Daoy (cell line): ENCODE data around the gene TMEM31. TPM values are rescaled to one million over a fixed set of nuclear protein-coding genes. Genes with fewer than 3 reads are reported as not detected.

ENCODE experiments used
- DNase-seq: peaks from one replicate; pipeline ENCODE4 v3.0.0-alpha.2; 2015; ENCODE audit warnings: low read depth
- total RNA-seq: library from RNA; depleted of rRNA; stranded (reverse); fragments of >200 nt; shearing (Covaris generic); gene quantifications from 2 replicates; pipeline ENCODE4 v1.2.3, GENCODE V29; 2014; rRNA removed

The TMEM31 gene, protein sequence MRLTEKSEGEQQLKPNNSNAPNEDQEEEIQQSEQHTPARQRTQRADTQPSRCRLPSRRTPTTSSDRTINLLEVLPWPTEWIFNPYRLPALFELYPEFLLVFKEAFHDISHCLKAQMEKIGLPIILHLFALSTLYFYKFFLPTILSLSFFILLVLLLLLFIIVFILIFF
- total RNA-seq, result not detected in 2 replicates

DNA sequence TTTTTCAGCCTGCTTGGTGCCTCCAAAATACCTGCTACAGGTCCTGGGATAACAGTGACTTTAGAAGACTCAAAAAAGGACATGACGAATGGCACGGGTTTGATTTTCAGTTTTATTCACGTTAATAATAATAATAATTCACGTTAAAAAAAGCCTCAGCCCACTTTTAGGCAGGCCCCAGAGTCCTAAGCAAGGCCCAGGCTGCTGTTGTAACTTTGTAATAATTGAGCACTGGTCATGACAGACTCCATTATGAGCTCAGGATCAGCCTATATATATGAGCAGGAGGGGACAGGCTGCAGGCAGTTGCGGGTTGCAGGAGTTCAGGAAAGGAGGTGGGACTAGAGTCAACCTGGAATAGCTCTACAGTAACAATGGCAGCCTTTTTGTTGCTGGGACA, at the start of gene TMEM31:
Gene TMEM31 (plus strand): TSS at position 301 of the 400 bp plus-strand sequence. CDS start 1,350 bp downstream, outside the sequence.
- DNase-seq, result no peak

DNA sequence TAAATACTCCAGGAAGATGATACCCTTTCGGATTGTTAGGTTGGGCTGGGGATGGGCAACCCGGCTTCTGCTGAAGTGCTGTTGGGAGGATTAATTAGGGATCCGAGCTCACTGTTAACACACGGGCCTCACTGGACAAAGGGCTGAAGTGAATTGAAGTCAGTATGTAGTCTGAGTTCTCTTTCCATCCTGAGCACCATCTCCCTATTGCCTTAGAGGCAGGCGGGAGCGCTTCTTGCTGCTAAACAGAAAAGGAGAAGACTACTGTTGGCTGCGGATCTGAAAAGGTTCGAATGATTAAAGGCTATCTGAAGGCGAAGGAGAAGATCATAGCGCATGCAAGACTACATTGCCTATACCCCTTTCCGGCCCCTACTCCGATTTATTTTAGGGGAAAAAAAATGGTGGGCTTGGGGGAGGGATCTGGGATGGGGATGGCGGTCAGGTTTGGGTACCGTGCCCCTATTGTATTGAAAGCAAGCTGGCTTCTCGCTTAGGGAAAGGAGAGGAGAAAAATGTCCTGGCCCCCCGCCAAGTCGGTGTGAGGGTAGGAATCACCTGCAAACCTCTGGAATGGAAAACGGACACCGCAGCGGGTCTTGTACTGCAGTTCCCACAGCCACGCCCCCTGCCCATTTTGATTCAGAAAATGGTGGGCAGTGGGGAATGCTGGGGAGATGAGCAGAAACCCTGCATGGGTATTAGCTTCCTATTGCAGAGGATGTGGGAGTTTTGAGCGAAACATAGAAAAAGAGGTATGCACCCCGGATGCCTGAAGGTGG, 46.5 kb upstream of the TMEM31 start:
- no peak for DNase-seq

DNA sequence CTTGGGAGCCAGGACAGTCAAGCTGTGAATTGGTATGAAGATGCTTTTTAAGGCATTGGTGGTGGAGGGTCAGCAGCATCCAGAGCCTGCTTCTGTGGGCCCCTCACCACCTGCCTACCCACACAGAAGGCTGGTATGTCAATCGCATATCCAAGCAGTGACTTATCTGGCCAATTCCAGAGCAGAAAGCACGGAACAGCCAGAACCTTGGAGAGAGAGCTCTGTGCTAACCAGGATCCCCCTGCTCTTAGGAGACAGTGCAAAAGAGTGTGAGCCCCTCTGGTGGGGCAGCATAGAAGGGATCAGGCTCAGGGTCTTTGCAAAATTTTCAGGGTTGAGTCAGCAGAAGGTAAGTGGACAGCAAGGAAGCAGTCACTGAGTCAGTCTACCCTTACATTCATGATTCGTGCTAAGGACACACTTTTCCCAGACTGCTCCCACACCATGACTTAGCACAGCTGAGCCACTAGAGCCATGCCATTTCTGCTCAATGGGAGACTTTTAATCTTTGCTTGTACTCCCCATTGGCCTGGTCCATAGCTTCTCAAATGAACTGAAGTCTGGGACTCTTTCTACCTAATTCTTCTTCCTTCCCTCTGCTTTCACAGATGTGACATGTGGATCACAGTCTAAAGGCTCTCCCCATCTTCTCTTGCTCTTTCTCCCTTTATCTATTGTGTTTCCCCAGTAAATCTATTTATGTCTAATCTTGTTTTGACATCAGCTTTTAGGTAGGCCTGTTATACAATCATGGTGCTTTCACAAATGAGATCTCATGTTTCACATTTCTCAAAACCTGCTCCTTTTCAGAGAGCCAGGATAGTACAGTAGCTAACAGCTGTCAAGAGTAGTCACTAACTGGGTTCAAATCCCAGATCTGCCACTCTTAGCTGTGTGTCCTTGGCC, 44.3 kb upstream of the TMEM31 start:
- DNase-seq, result no peak

DNA sequence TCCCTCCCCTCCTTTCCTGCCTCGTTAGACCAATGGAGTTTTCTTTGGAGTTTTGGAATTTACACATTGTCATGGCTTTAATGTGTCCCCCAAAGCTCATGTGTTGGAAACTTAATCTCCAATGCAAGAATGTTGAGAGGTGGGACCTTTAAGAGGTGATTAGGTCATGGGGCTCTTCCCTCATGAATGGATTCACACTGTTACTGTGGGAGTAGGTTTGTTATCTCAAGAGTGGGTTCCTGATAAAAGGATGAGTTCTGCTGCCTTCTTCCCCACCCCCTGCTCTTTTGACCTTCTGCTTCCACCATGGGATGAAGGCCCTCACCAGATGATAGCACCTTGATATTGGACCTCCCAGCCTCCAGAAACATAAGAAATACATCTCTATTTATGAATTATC, 41.0 kb upstream of the TMEM31 start:
- no peak for DNase-seq

DNA sequence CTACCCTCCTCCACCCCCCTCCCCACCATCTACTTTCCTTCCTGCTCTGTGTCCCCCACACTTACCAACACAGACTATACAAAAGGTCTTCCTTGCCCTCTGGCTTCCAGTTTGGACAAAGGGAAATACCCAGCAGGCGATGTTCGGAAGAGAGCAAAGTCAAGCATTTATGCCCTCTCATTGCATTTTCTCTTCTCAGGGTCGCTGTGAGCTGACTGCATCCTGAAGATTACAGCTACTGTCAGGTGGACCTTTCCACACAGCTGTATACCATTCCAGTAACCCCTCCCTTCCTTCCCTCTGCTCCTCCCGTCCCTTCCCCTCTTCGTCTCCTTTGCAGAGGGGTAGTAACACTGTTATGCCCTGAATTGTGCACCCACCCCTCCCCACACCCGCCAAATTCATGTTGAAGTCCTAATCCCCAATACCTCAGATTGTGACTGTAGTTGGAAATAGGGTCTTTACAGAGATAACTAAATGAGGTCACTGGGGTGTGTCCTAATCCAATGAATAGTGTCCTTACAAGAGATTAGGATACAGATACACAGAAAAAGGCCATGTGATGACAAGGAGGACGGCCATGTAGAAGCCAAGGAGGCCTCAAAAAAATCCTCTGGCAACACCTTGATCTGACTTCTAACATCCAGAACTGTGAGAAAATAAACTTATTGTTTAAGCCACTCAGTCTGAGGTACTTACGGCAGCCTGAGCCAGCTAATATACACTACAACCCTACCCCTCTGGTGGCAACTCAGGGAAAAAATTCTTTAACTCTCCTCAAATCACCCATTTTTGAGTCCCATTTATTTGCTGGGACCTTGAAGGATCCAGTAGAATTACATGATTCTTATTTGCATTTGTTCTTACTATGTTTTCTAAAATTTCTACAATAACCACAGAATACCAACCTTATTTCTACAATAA, 35.9 kb upstream of the TMEM31 start:
- DNase-seq, result no peak

DNA sequence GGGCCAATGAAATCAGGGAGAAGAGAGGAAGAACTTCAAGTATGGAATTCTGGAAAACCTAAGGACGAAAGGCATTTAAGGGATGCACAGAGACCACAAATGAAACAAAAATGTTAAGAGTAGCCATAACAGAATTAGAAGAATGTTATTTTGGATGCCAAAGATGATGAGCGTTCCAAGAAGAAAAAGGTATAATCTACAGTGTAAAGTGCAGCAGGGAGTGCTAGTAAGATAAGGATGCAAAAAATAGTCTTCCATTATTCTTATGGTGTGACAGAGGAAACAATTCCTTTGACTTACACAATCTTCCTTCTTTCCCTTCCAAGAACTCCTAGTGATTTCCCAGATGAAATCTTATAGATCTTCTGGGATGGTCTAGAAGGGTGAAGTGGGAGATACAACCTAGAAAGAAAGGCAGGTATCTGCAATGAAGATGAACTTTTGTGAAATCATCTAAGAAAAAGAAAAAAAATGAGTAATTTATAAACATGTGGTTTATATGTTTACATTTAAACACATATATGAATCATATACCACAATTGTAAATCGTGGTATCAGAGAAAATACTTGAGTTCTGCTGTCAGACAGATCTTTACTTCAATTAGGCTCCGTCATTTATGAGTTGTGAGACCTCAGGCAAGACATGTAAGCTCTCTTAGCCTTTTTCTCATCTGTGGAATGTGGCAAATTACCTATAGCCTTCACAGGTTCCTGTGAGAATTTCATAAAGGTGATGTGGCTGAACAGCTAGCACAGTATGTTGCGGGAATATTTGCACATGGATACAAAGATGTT, 32.3 kb upstream of the TMEM31 start:
- DNase-seq, result peak; percentile 7

DNA sequence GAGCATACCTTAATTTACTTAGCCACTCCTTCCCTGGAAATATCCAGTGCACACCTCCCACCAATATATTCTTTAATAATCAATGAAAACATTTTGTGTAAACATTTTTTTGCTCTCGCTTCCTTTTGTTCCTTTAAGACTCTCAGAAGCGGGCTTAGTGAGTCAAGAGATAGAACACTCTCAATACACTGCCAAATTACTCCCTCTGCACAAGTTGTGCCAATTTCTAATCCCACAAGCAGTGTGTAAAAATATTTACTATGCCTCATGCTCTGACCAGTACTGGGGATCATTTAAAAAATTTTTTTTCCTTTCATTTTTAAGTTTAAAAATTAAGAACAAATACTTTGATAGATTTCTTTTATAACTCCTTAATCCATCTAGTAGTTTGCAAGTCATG, 29.3 kb upstream of the TMEM31 start:
- no peak for DNase-seq

DNA sequence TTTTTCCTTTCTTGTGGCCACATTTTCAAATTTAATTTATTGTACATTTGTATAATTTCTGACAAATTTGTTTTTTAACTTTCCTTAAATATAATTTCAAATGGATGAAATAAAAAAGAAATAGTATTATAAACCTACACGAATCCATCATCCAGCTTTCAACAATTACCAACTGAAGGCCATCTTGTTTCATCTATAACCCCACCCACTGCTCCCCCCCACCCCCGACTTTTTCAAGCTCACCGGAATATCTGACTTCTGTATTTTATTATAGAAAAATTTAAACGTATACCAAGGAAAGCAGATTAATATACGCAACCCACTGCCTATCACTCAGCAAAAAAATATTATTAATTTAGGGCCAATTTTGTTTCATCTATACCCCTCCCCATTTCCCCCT, 25.3 kb upstream of the TMEM31 start:
- DNase-seq, result no peak

DNA sequence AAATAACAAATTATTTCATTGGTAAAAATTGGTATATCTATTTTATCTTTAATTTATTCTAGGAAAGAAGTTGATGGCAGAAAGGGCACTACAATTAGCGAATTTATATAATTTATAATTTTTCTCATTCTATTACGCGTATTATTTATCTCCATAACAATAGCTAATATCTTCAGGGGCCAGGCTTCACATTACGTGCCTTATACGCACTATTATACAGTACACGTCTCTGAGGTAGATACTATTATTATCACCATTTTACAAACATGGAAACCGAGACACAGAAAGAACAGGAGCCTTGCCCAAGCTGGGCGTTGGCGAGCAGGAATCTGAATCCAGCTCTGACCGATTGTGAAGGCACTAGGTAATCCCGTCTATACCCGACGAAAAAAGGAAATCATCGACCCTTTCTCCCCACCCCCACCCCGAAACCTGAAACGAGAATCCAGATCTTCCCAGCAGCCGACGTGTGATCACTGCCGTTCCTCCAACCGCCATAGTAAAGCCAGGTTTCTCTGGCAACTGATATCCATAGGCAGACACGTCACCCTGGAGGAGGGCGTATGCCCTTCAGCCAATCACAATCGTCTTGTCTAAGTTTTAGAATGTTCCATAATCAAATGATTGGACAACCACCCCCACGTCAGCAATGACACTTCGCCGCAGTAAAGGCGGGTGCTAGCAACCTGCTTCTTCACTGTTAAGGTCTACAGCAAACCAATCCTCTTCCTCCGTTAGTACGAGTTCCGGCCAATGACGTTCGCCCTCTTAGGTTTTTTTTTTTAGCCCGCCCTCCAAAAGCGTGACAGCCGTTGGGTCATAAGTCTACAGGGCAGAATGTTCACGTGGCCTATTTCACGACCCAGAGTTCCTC, 24.3 kb upstream of the TMEM31 start, which contains the start of gene MORF4L2:
Gene MORF4L2 (minus strand): TSS at position 501 of the 874 bp plus-strand sequence. CDS start 9,672 bp downstream, outside the sequence.
- DNase-seq, result peak; percentile 95

DNA sequence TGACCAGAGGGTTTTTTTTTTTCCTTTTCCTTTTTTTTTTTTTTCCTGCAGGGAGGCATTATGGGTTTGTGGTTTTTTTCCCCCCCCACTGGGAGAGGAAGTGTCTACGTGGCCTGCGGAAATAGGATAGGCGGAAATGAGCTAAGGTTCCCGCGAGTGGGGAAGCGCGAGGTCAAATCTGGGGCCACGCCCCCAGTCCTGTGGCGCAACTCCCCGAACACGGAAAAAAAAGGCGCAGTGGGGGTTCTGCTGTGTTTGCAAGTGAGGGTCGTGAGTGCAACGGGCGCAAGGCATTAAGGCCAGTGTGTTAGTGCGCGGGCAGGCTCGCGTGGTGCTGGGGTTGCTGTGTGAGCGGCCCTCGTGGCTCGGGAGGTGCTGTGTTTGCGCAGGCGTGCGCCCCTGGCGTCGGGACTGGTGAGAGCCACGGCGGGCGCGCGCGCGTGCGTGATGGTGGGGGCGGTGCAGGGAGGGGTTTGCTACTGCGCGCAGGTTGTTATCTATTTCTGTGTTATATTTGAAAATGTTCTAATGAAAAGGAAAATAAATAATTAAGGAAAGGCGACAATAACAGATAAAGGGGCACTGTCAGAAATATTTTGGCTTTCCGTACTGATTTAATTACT, 23.5 kb upstream of the TMEM31 start:
- DNase-seq, result peak; percentile 85

DNA sequence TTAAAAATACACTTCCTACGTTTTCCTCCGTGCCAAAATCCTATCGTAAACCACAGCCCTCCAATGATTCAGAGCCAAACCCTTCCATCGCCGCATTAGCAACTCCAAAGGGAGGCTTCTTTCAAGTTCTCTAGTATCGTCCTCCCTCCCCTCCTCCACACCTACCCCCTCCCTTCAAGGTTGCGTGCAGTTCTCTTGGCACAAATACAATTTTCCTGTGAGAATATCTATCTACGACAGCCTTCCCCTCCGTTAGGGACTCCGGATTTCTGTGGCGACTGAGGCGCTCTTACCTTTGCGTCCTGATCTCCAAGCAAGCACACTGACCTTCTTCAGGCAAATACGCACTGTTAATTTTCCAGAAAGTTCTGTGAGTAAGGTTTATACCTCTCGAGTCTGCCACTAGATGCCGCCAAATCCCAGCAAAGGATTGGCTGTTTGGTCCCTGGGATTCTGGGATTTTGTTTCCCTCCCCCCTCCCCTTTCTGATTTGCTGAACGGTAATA, 23.0 kb upstream of the TMEM31 start:
- DNase-seq, result peak; percentile 69

DNA sequence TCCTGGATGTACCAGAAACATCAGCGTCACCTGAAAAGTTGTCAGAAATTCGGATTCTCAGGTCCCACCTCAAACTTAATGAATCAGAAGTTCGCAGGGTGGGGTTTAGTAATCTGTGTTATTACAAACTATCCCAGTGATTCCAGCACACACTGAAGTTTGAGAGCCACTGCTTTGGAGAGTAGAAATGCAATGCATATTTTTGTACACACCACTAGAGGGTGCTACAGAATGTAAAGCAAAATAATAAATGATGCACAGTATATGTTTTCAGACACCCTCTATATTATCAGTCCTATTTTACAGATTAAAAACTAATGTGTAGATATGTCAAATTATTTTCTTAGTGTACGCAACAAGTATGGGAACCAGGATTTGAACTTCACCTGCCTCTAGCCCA, 21.8 kb upstream of the TMEM31 start:
- no peak for DNase-seq

DNA sequence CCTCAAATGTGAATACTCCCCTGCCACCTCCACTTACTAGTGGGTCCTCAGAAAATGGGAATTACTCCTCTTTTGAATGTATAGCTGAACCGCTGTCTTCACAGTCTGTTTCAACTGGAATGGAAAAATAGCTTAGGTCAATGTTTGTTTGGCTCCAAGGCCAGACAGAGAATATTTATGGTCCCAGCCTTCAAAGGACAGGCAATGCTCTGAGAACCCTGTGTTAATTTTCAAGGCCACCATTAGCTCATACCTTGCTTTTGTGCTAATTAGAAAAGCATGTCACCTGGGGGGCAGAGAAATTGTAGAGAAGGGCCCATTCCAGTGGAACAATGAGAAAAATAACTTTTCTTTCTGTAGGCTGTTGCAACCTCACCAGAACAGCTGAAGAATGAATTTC, 19.6 kb upstream of the TMEM31 start:
- DNase-seq, result no peak

DNA sequence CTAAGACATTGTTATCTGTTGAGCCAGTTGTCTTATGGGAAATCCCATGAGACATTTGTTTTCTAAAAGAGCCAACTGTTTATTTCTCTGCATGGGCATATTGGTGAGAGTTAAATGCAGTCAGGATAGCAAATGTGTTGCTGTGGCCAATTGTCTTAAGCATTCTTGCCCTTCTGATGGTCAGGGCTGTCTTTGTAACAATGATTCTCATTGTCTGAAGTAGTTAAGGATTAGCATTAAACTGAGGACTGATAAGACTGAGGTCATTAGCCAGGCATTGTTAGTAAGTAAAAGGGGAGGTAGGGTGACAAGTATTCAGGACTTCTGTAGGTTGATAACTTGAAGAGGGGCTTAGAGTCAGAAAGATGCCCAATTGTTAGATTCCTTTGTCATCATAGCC, 13.0 kb upstream of the TMEM31 start:
- no peak for DNase-seq

DNA sequence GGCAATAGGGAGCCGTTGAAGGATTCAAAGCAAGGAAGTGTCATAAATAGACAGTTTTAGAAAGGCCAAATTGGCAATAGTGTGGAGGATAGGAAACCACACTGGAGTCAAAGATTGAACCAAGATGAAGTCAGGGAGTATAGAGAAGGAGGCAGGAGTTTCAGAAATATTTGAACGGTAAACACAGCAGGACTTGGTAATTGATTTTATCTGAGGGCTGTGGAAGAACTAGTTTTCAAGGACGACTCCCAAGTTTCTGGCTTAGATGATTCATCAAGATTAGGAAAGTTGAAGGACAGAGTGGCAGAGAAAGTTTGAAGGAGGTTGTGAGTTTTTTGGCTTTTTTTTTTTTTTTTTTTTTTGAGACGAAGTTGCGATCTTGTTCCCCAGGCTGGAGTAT, 11.5 kb upstream of the TMEM31 start:
- DNase-seq, result no peak

DNA sequence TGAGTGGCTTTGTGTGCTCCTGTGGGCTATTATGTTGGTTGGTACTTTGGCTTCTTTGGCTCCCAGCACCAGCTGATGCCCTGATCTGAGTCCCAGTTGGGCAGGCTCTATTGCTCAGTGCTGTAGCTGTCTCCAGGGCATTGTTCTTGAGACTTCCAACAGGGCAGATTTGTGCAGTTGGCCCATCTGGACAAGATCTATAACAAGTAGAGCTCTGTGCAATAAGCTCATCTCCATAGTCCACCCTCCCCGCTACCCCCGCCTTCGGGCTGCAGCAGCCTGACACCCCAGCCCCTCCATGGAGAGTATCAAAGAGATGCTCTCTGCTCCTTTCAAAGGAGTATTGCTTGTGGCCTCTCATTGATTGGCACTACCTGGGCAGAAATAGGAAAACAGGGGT, 5.8 kb upstream of the TMEM31 start:
- DNase-seq, result no peak

DNA sequence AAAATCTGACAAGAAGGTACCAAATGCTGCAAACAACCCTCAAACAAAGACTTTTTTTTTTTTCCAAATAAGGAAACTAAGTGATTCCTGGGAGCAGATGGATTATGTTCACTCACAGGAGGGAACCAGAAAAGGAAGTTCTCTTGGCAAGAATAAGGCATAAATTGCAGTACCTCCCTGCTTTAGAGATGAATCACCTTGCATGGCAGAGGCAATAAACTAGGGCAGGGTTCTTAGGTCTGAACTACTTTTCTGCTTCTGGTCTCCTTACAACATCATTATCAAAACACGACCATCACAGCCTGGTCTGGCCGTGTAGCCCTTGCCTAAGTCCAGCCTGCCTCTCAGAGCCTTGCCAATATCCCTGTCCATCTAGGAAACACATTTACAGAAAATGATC, 6.3 kb downstream of the TMEM31 start:
- peak; percentile 59 for DNase-seq

DNA sequence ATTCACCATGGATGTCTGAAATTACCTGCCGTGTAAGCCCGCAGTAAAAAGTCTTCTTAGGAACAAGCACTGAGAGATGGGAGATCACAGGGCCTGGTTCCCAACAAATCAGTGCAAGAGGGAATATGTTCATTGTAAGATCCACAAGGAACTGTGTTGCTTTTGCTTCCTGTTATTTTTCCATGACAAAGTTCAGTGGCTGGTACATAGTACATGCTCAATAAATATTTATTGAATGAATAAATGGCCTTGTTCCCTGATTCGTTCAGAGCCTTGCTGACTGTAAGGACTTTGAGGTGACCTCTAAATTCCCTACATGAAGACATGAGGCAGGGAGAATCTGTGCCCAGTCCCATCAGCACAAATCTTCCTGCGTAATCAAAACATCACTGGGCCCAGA, 7.4 kb downstream of the TMEM31 start:
- DNase-seq, result no peak

DNA sequence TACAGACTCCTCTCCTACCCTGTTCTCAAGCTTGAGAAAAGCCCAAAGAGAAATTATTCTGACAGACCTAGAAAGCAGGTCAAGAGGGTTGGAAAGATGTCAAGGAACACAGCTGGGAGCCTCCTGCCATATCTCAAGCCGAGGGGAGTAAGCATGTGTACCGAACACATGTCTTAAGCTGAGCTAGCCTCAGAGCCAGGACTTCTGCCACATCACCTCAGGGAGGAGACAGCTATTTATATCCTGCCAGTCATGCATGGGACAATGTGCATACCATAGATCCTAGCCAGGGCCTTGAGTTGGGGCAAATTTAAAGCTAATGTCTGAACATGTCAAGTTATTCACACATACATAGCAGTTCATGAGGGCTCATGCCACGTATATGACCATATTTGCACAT, 11.8 kb downstream of the TMEM31 start:
- DNase-seq, result no peak
